ENCODE measurements around the gene USP38. TPM values are rescaled to one million over a fixed set of nuclear protein-coding genes. Genes with fewer than 3 reads are reported as not detected.
"Not testable (repeated sequence)": the region's sequence is repeated elsewhere in the genome, so short reads cannot be mapped to it uniquely, and the experiment has no call there.

The USP38 gene
- total RNA-seq, 1 experiment from 2014 or later, result 18.6 TPM

GRCh38 chr4:143262838-143263237, 78.1 kb downstream of the USP38 start:
- DNase-seq (ENCODE audit: low read depth, low spot score), result no peak
- no peak overlapping the region for H3K9ac ChIP-seq (ENCODE audit: low read length)
- H3K27me3 ChIP-seq (ENCODE audit: insufficient read depth, low read length), result no peaks in the 10 kb centered on the region
- H2AFZ ChIP-seq (ENCODE audit: low read depth, low read length, poor library complexity, severe bottlenecking), result no peak overlapping the region
- H3K9me2 ChIP-seq (ENCODE audit: insufficient read depth), result no peaks in the 10 kb centered on the region
- POLR2A ChIA-PET, result no interaction called here
- H3K4me3 ChIP-seq (replicated peaks in 1 of 2; ENCODE audit: low read depth in 1 of 2, low read length in 2 of 2), result no peak overlapping the region
- H3K4me1 ChIP-seq (ENCODE audit: control insufficient read depth in 1 of 2, insufficient read depth in 2 of 2, low read length in 2 of 2), result no peaks in the 10 kb centered on the region
- no peak overlapping the region for H3K4me2 ChIP-seq (ENCODE audit: low read length)
- intact Hi-C loops (cut with micrococcal nuclease), result no loop called here
- no peak for ATAC-seq
- CTCF ChIA-PET, result no interaction called here
- no peaks in the 10 kb centered on the region; a peak in 1 of 4 replicates for H3K9me3 ChIP-seq (ENCODE audit: control insufficient read depth in 1 of 2, insufficient read depth in 1 of 2, low read depth in 1 of 2, low read length in 2 of 2)
- TF ChIP-seq ZFX (IDR thresholded peaks at IDR 0.05) (no peak), SIN3A (IDR thresholded peaks at IDR 0.05; ENCODE audit: low read depth) (no peak), YY1 (IDR thresholded peaks at IDR 0.05; ENCODE audit: extremely low read depth, insufficient replicate concordance, low read depth, low read length) (no peak), ATF3 (IDR thresholded peaks at IDR 0.05) (no peak), EZH2 (IDR thresholded peaks at IDR 0.05) (no peak), MAX (IDR thresholded peaks at IDR 0.05) (no peak), SP1 (IDR thresholded peaks at IDR 0.05; ENCODE audit: low read depth) (no peak), CBX3 (IDR thresholded peaks at IDR 0.05; ENCODE audit: low read depth) (no peak), POLR2AphosphoS5 (IDR thresholded peaks at IDR 0.05; ENCODE audit: low read depth, low read length) (no peak), RAD21 (IDR thresholded peaks at IDR 0.05; ENCODE audit: low read depth) (no peak), FOSL1 (IDR thresholded peaks at IDR 0.05; ENCODE audit: low read depth) (no peak), POLR2A (IDR thresholded peaks at IDR 0.05; ENCODE audit: borderline replicate concordance, extremely low read depth, insufficient read depth, insufficient read length) (no peak)
- TF ChIP-seq, protein P1, sequence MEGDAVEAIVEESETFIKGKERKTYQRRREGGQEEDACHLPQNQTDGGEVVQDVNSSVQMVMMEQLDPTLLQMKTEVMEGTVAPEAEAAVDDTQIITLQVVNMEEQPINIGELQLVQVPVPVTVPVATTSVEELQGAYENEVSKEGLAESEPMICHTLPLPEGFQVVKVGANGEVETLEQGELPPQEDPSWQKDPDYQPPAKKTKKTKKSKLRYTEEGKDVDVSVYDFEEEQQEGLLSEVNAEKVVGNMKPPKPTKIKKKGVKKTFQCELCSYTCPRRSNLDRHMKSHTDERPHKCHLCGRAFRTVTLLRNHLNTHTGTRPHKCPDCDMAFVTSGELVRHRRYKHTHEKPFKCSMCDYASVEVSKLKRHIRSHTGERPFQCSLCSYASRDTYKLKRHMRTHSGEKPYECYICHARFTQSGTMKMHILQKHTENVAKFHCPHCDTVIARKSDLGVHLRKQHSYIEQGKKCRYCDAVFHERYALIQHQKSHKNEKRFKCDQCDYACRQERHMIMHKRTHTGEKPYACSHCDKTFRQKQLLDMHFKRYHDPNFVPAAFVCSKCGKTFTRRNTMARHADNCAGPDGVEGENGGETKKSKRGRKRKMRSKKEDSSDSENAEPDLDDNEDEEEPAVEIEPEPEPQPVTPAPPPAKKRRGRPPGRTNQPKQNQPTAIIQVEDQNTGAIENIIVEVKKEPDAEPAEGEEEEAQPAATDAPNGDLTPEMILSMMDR (IDR thresholded peaks at IDR 0.05 in 2 of 3, conservative IDR thresholded peaks at IDR 0.05 in 1 of 3; ENCODE audit: borderline replicate concordance in 1 of 3, insufficient read depth in 1 of 3, low read depth in 2 of 3, low read length in 2 of 3), result no peak
- TF ChIP-seq, protein P2, sequence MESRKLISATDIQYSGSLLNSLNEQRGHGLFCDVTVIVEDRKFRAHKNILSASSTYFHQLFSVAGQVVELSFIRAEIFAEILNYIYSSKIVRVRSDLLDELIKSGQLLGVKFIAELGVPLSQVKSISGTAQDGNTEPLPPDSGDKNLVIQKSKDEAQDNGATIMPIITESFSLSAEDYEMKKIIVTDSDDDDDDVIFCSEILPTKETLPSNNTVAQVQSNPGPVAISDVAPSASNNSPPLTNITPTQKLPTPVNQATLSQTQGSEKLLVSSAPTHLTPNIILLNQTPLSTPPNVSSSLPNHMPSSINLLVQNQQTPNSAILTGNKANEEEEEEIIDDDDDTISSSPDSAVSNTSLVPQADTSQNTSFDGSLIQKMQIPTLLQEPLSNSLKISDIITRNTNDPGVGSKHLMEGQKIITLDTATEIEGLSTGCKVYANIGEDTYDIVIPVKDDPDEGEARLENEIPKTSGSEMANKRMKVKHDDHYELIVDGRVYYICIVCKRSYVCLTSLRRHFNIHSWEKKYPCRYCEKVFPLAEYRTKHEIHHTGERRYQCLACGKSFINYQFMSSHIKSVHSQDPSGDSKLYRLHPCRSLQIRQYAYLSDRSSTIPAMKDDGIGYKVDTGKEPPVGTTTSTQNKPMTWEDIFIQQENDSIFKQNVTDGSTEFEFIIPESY (IDR thresholded peaks at IDR 0.05; ENCODE audit: extremely low read depth, insufficient replicate concordance, low read length), result no peak
- TF ChIP-seq, protein P3, sequence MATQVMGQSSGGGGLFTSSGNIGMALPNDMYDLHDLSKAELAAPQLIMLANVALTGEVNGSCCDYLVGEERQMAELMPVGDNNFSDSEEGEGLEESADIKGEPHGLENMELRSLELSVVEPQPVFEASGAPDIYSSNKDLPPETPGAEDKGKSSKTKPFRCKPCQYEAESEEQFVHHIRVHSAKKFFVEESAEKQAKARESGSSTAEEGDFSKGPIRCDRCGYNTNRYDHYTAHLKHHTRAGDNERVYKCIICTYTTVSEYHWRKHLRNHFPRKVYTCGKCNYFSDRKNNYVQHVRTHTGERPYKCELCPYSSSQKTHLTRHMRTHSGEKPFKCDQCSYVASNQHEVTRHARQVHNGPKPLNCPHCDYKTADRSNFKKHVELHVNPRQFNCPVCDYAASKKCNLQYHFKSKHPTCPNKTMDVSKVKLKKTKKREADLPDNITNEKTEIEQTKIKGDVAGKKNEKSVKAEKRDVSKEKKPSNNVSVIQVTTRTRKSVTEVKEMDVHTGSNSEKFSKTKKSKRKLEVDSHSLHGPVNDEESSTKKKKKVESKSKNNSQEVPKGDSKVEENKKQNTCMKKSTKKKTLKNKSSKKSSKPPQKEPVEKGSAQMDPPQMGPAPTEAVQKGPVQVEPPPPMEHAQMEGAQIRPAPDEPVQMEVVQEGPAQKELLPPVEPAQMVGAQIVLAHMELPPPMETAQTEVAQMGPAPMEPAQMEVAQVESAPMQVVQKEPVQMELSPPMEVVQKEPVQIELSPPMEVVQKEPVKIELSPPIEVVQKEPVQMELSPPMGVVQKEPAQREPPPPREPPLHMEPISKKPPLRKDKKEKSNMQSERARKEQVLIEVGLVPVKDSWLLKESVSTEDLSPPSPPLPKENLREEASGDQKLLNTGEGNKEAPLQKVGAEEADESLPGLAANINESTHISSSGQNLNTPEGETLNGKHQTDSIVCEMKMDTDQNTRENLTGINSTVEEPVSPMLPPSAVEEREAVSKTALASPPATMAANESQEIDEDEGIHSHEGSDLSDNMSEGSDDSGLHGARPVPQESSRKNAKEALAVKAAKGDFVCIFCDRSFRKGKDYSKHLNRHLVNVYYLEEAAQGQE (IDR thresholded peaks at IDR 0.05; ENCODE audit: low read depth), result no peak
- H3K36me3 ChIP-seq (ENCODE audit: control insufficient read depth in 1 of 2, insufficient read depth in 2 of 2, low read length in 2 of 2), result no peaks in the 10 kb centered on the region
- RAD21 ChIA-PET (ENCODE audit: low non-redundant PET in 1 of 2, low total read pairs in 2 of 2, uncharacterized antibody in 2 of 2, unreplicated experiment in 2 of 2), result no interaction called here
- no TSS peak for BruUV-seq (replicated peaks)
- no peak overlapping the region for H3K27ac ChIP-seq (ENCODE audit: low read depth, low read length)
- no peaks in the 10 kb centered on the region for H3K79me2 ChIP-seq (ENCODE audit: insufficient read depth, low read length)
- H4K20me1 ChIP-seq (ENCODE audit: insufficient read depth), result no peaks in the 10 kb centered on the region

DNA sequence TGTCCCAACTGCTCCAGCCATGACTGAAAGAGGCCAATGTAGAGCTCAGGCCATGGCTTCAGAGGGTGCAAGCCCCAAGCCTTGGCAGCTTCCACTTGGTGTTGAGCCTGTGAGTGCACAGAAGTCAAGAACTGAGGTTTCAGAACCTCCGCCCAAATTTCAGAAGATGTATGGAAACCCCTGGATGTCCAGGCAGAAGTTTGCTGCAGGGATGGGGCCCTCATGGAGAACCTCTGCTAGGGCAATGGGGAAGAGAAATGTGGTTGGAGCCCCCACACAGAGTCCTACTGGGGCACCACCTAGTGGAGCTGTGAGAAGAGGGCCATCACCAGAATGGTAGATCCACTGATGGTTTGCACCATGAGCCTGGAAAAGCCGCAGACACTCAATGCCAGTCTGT, 83.0 kb downstream of the USP38 start:
- ATAC-seq; intact Hi-C loops (cut with micrococcal nuclease); H3K9me2 ChIP-seq (ENCODE audit: insufficient read depth); RAD21 ChIA-PET (ENCODE audit: low non-redundant PET in 1 of 2, low total read pairs in 2 of 2, uncharacterized antibody in 2 of 2, unreplicated experiment in 2 of 2); H3K9me3 ChIP-seq (ENCODE audit: control insufficient read depth in 1 of 2, insufficient read depth in 1 of 2, low read depth in 1 of 2, low read length in 2 of 2); H3K4me3 ChIP-seq (replicated peaks in 1 of 2; ENCODE audit: low read depth in 1 of 2, low read length in 2 of 2); H3K4me2 ChIP-seq (ENCODE audit: low read length); H3K36me3 ChIP-seq (ENCODE audit: control insufficient read depth in 1 of 2, insufficient read depth in 2 of 2, low read length in 2 of 2); CTCF ChIA-PET; POLR2A ChIA-PET; H3K79me2 ChIP-seq (ENCODE audit: insufficient read depth, low read length); DNase-seq (ENCODE audit: low read depth, low spot score); H3K27me3 ChIP-seq (ENCODE audit: insufficient read depth, low read length); H3K9ac ChIP-seq (ENCODE audit: low read length); H2AFZ ChIP-seq (ENCODE audit: low read depth, low read length, poor library complexity, severe bottlenecking); BruUV-seq (replicated peaks); H3K4me1 ChIP-seq (ENCODE audit: control insufficient read depth in 1 of 2, insufficient read depth in 2 of 2, low read length in 2 of 2); H4K20me1 ChIP-seq (ENCODE audit: insufficient read depth); H3K27ac ChIP-seq (ENCODE audit: low read depth, low read length): not testable (repeated sequence)
